ENCODE results near the gene ANKS1A. TPM values are rescaled to one million over a fixed set of nuclear protein-coding genes. Genes with fewer than 3 reads are reported as not detected.
"Not testable (repeated sequence)": the region's sequence is repeated elsewhere in the genome, so short reads cannot be mapped to it uniquely, and the experiment has no call there.

ANKS1A gene
- total RNA-seq, 1 donor from 2014 or later, result 17.0 TPM

DNA sequence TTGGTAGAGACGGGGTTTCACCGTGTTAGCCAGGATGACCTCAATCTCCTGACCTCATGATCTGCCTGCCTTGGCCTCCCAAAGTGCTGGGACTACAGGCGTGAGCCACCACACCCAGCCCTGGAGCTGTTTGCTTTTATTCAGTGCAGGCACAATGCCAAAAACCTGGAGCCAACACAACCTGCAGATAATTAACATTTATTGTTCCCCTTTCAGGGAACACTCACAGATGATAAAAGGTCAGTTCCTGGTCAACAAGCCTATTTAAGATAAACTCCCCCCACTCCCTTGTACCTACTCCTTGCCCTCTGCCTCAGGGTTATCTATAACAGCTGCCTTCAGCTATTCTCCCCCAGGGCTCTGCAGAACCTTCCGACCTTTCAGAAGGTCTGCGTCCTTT, 218.7 kb downstream of the ANKS1A start:
- not testable (repeated sequence) for H3K27ac ChIP-seq; H3F3A ChIP-seq (ENCODE audit: low read depth); H3K36me3 Mint-ChIP-seq; H3K27ac Mint-ChIP-seq; H3K4me1 ChIP-seq; H3K9me3 ChIP-seq (ENCODE audit: low read depth); H3K4me1 Mint-ChIP-seq; H3K36me3 ChIP-seq; H3K4me2 ChIP-seq; H3K4me3 ChIP-seq; H2AFZ ChIP-seq (replicated peaks); H4K20me1 ChIP-seq (ENCODE audit: low read depth); H3K27me3 Mint-ChIP-seq (ENCODE audit: insufficient read depth, low read depth); H3K27me3 ChIP-seq; DNase-seq (ENCODE audit: low spot score); H3K9ac ChIP-seq; H3K4me3 Mint-ChIP-seq; H3K79me2 ChIP-seq (ENCODE audit: low read depth)
- H3K9me3 Mint-ChIP-seq, result peaks cover 12% of the 10 kb centered on the region

DNA sequence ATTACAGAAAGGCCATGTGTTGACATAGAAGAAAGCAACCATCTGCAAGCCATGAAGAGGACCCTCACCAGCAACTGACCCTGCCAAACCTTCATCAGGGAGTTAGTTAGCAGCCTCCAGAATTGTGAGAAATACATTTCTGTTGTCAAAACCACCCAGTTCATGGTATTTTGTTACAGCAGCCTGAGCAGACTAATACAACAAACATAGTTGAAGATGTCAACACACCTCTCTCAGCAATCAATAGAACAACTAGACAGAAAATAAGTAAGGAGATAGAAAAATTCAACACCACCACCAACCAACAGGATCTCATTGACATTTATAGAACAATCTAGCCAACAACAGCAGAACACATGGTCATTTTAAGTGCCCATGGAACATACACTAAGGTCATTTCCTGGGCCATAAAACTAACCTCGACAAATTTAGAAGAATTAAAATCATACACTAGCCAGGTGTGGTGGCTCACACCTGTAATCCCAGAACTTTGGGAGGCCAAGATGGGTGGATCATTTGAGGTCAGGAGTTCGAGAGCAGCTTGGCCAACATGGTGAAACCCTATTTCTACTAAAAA, 219.3 kb downstream of the ANKS1A start:
- Mint-ChIP-seq H3K4me1 (no peaks in the 10 kb centered on the region), H3K4me3 (no peak overlapping the region), H3K36me3 (peaks cover 2% of the 10 kb centered on the region), H3K27me3 (ENCODE audit: insufficient read depth, low read depth) (no peaks in the 10 kb centered on the region), H3K9me3 (peaks cover 12% of the 10 kb centered on the region), H3K27ac (no peak overlapping the region)
- Histone ChIP-seq H3K9ac (no peak overlapping the region), H3K4me1 (no peaks in the 10 kb centered on the region), H2AFZ (replicated peaks) (no peak overlapping the region), H3K4me2 (no peak overlapping the region), H3F3A (ENCODE audit: low read depth) (no peaks in the 10 kb centered on the region), H4K20me1 (ENCODE audit: low read depth) (no peaks in the 10 kb centered on the region), H3K27ac (no peak overlapping the region), H3K27me3 (no peaks in the 10 kb centered on the region), H3K9me3 (ENCODE audit: low read depth) (no peaks in the 10 kb centered on the region), H3K4me3 (no peak overlapping the region), H3K79me2 (ENCODE audit: low read depth) (no peaks in the 10 kb centered on the region), H3K36me3 (no peaks in the 10 kb centered on the region)
- DNase-seq (ENCODE audit: low spot score), result no peak
- TF ChIP-seq EZH2phosphoT487 (IDR thresholded peaks at IDR 0.05) (no peak), EZH2 (IDR thresholded peaks at IDR 0.05) (no peak)
- TF ChIP-seq, protein P1, sequence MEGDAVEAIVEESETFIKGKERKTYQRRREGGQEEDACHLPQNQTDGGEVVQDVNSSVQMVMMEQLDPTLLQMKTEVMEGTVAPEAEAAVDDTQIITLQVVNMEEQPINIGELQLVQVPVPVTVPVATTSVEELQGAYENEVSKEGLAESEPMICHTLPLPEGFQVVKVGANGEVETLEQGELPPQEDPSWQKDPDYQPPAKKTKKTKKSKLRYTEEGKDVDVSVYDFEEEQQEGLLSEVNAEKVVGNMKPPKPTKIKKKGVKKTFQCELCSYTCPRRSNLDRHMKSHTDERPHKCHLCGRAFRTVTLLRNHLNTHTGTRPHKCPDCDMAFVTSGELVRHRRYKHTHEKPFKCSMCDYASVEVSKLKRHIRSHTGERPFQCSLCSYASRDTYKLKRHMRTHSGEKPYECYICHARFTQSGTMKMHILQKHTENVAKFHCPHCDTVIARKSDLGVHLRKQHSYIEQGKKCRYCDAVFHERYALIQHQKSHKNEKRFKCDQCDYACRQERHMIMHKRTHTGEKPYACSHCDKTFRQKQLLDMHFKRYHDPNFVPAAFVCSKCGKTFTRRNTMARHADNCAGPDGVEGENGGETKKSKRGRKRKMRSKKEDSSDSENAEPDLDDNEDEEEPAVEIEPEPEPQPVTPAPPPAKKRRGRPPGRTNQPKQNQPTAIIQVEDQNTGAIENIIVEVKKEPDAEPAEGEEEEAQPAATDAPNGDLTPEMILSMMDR (IDR thresholded peaks at IDR 0.05), result no peak

DNA sequence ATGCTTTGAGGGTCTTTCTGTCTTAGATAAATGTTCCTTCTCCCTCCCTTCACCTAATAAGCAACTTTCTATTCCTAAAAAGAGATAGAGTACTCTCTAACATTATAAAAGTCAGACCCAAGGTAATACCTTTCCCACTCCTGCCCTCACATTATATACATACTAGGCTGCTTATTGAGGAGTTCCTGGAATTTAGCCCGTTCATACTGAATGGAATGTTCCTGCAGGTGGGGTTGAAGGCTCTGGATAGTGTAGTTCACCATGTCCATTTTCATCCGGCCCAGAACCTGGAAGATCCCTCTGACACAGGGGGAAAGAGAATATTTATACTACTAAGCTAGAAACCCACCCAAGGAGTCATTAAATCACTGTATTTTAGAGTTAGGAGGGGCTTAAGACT, 231.7 kb downstream of the ANKS1A start:
- DNase-seq (ENCODE audit: low spot score), result no peak
- Histone ChIP-seq H3K36me3 (no peaks in the 10 kb centered on the region), H3K4me3 (no peak overlapping the region), H3K27ac (no peak overlapping the region), H3K4me1 (no peaks in the 10 kb centered on the region), H3K79me2 (ENCODE audit: low read depth) (no peaks in the 10 kb centered on the region), H3K27me3 (no peaks in the 10 kb centered on the region), H3K9ac (no peak overlapping the region), H3F3A (ENCODE audit: low read depth) (no peaks in the 10 kb centered on the region), H2AFZ (replicated peaks) (no peak overlapping the region), H3K9me3 (ENCODE audit: low read depth) (no peaks in the 10 kb centered on the region), H4K20me1 (ENCODE audit: low read depth) (no peaks in the 10 kb centered on the region), H3K4me2 (no peak overlapping the region)
- Mint-ChIP-seq H3K27ac (no peak overlapping the region), H3K27me3 (ENCODE audit: insufficient read depth, low read depth) (no peaks in the 10 kb centered on the region), H3K4me1 (no peaks in the 10 kb centered on the region), H3K9me3 (peaks cover 4% of the 10 kb centered on the region), H3K36me3 (no peaks in the 10 kb centered on the region), H3K4me3 (no peak overlapping the region)
- no peak for TF ChIP-seq EZH2phosphoT487 (IDR thresholded peaks at IDR 0.05)
- no peak for TF ChIP-seq EZH2 (IDR thresholded peaks at IDR 0.05)
- TF ChIP-seq, protein P1 (IDR thresholded peaks at IDR 0.05), result no peak

DNA sequence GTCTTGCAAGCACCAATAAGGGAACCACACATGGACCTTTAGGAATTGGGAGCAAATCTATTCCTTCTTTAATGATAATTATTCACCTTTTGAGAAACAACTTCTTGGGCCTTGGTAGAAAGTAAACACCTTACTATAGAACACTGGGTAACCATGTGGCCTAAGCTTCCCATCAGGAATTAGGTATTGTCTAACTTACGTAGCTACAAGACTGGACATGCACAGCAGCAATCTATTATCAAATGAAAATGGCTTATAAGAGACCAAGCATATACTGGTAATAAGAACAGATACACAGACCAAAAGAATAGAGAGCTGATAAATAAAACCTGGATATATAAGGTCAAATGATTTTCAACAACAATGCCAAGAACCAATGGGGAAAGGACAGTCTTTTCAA, 235.3 kb downstream of the ANKS1A start:
- Mint-ChIP-seq H3K27me3 (ENCODE audit: insufficient read depth, low read depth) (no peaks in the 10 kb centered on the region), H3K36me3 (no peaks in the 10 kb centered on the region), H3K4me1 (no peaks in the 10 kb centered on the region), H3K4me3 (no peak overlapping the region), H3K27ac (no peak overlapping the region), H3K9me3 (peaks cover 4% of the 10 kb centered on the region)
- no peak overlapping the region for H3K4me2 ChIP-seq
- H4K20me1 ChIP-seq (ENCODE audit: low read depth), result no peaks in the 10 kb centered on the region
- no peaks in the 10 kb centered on the region for H3K27me3 ChIP-seq
- no peak overlapping the region for H3K9ac ChIP-seq
- no peak overlapping the region for H2AFZ ChIP-seq (replicated peaks)
- H3K36me3 ChIP-seq, result no peaks in the 10 kb centered on the region
- no peak overlapping the region for H3K4me3 ChIP-seq
- TF ChIP-seq EZH2phosphoT487 (IDR thresholded peaks at IDR 0.05) (no peak), EZH2 (IDR thresholded peaks at IDR 0.05) (no peak)
- TF ChIP-seq, protein P1 (IDR thresholded peaks at IDR 0.05), result no peak
- no peak for DNase-seq (ENCODE audit: low spot score)
- no peaks in the 10 kb centered on the region for H3F3A ChIP-seq (ENCODE audit: low read depth)
- no peak overlapping the region for H3K27ac ChIP-seq
- H3K79me2 ChIP-seq (ENCODE audit: low read depth), result no peaks in the 10 kb centered on the region
- H3K4me1 ChIP-seq, result no peaks in the 10 kb centered on the region
- H3K9me3 ChIP-seq (ENCODE audit: low read depth), result no peaks in the 10 kb centered on the region

All from neural progenitor cell (in vitro differentiated cells).